Sciatic nerve (tissue), 2 donors: Measurements from ENCODE around the gene CLIC3. TPM values are rescaled to one million over a fixed set of nuclear protein-coding genes. Genes with fewer than 3 reads are reported as not detected.
A peak's percentile ranks its signal among the peaks of the same experiment; 100 is the strongest.

Experiments
- ATAC-seq: fragments of 200-7000 bp; cut with Tn5 transposase; one replicate; pipeline ENCODE4 v1.9.1; 2020; ENCODE audit warnings: mild to moderate bottlenecking, moderate library complexity
- DNase-seq: peaks from one replicate; pipeline ENCODE4 v3.0.0-alpha.2; 2020; ENCODE audit warnings: low spot score
- intact Hi-C: fragments of 100-400 bp; cut with DNase I; formaldehyde crosslinking; loops from one replicate; pipeline ENCODE4 v1.14.2; 2022
- total RNA-seq: library from RNA; stranded (reverse); fragmentation: NEBNext Ultra II Directional; extraction: Animal tissue kit (Norgen Biotek cat#: 25700); gene quantifications from one replicate; pipeline ENCODE4 v1.2.1, GENCODE V29; 2021
- donor health status: DM: no; HTN: no; CAD: no.
- donor health status: DM: no; HTN: no; CAD: no.

CLIC3 gene
- total RNA-seq, 1 donor from 2014 or later, result 11.3 TPM

GRCh38 chr9:137032858-137033257, 36.5 kb upstream of the CLIC3 start:
- intact Hi-C loops, result loop anchor here (5.0 kb wide), 1 partner anchor 236 kb away; the partner anchor contains the start of gene CCDC183
- peak; percentile 33 for ATAC-seq
- no peak for DNase-seq

DNA sequence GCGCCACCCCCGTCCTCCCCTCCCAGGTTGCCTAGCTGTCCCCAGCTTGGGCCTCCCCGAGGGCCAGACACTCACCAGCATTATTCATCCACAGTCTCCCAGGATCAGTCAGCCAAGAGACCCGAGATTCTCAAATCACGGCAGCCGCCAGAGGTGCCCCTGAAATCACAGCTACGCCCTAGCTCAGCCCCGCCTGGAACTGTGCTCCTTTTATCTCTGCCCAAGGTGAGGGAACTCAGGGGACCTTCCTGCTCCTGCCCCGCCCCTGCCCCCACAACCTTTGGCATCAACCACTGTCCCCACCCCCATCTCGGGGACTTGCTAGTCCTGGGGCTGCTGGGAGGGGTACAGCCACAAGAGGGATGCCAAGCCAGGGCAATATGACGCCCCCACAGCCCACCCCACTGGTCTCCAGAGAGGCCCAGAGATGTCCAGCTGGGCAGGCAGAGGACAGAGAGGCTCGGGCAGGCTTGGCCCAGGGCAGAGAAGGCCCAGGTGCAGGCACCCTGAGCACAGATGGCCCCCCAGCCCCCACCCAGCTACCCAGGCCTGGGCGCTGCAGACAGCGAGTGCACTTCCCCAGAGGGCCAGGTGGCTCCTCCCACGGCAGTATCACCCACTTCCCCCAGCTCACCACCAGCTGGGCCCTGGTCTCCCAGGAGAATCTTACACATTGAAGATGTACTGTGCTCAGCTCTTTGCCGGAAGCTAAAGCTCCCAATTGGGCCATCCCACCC, 35.7 kb upstream of the CLIC3 start, which contains the start of gene FUT7:
FUT7 (minus strand) TSS at position 185 of the 737 bp plus-strand sequence; CDS start at position 88, 97 bp downstream.
- intact Hi-C loops, result loop anchor here (5.0 kb wide), 1 partner anchor 235 kb away; the partner anchor contains the start of gene CCDC183
- ATAC-seq, result no peak
- no peak for DNase-seq

DNA sequence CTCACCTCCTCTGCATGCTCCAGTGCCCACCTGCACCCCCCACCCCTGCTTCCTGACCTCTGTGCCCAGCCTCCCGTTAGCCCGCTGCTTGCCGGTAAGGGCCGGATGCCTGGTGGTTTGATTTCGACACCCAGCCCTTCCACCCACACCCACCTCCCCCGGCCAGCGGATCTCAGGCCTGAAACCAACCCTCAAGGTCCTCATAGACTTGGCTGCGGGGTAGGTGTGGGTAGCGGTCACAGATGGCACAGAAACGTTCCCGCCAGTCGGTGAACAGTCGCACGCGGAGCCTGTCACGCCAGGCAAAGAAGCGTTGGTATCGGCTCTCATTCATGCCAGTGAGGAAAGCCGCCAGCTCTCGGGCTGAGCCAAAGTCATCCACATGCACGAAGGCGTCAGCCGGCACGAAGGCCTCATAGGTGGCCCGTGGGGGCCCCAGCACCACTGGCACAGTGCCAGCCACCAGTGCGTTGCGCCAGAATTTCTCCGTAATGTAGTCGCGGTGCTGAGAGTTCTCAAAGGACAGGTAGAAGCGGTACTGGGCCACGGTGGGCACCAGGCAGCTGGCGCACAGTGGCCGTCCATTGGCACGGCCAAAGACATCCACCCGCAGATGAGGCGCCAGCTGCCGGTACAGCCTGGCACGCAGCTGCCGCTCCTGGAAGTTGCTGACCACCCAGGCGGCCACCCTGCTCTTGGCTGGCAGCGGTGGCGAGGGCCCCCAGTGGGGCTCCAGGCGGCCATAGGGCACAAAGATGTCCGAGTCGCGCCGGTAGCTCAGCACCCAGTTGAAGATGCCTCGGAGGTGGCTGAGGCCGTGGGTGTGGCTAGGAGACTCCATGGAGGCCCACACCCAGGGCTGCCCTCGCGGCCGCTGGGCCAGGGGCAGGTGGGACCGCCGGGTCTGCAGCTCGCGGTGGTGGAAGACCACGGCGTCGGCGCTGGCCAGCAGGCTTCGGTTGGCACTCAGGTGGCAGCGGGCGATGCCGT, 34.5 kb upstream of the CLIC3 start:
- intact Hi-C loops, result loop anchor here (5.0 kb wide), 1 partner anchor 234 kb away; the partner anchor contains the start of gene CCDC183
- no peak for ATAC-seq

GRCh38 chr9:137030006-137030405, 33.6 kb upstream of the CLIC3 start:
- DNase-seq, result no peak
- intact Hi-C loops, result loop anchor here (5.0 kb wide), 1 partner anchor 233 kb away; the partner anchor contains the start of gene CCDC183
- ATAC-seq, result no peak

More for the DNA sequence above, 34.5 kb upstream of the CLIC3 start:
- DNase-seq, result no peak

DNA sequence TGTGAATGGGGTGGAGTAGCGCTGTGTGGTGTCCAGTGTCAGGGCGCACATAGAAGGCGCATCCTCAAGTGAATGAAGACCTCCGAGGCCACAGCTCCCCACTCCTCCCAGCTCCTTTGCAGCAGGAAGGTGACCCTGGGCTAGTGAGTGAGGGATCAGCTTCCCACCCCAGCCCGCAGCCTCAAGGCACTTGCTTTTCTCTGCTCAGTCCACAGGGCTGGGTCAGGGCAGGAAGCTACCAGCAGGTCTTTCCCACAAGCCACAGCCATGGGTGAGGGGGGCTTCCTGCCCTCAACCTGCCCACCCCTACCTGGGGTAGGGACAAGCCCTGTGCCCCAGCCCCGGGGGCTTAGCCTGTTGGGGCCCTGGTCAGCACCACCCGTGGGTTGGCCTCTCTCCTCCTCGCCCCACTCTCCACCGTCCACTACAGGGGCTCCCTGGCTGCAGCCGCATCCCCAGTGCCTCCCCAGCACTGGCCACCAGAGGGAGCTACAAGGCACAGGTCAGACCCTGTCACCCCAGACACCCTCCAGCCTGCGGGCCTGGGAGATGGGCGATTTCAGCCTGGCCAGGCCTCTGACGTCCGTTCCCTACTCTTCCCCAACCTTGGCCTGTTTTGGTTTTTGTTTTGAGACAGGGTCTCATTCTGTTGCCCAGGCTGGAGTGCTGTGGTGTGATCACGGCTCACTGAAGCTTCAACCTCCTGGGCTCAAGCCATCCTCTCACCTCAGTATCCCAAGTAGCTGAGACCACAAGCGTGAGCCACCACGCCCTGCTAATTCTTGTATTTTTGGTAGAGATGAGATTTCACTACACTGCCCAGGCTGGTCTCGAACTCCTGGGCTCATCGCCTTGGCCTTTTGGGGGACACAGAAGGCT, 32.9 kb upstream of the CLIC3 start:
- ATAC-seq (peak; percentile 65), DNase-seq (peak; percentile 89)
- intact Hi-C loops, result loop anchor here (10.0 kb wide), 1 partner anchor 184 kb away; the partner anchor contains the start of genes AJM1 and PHPT1

DNA sequence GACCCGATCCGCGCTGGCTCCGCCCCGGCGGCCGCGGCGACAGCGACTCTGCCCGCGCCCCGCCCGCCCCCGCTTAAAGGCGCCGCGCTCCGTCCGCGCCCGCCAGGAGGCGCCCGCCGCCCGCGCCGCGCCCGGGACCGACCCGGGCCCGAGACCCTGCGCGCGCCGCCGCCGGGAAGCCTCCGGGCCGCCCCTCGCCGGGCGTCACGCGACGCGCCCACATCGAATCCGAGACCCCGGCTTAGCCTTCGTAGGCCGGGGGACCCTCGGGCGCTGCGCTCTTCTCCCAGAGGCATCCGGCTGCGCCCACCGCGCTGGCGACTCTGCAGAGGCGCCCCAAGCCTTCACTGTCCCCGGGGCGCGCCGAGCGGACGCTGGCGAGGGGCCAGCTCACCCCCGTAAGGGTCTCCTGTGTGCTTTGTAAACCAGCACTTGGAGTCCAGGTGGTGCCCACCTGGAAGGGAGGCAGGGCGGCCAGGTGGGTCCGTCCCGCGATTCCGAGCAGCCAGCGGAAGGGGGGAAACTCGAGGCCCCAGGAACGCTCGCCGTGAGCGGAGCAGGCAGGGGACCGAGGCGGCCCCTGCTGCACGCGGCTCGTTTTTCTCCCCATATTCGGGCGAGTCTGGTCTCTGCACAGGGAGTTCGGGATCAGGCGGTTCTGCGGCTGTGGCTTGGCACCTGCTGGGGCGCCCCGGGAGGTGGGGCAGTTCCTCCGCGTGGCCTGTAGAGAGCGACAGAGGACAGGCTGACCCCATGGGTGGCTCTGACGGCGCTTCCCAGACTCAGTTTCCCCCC, 32.1 kb upstream of the CLIC3 start:
- peak; percentile 27 for ATAC-seq
- peak; percentile 78 for DNase-seq
- intact Hi-C loops, result loop anchor here (10.0 kb wide), 1 partner anchor 184 kb away; the partner anchor contains the start of genes AJM1 and PHPT1

DNA sequence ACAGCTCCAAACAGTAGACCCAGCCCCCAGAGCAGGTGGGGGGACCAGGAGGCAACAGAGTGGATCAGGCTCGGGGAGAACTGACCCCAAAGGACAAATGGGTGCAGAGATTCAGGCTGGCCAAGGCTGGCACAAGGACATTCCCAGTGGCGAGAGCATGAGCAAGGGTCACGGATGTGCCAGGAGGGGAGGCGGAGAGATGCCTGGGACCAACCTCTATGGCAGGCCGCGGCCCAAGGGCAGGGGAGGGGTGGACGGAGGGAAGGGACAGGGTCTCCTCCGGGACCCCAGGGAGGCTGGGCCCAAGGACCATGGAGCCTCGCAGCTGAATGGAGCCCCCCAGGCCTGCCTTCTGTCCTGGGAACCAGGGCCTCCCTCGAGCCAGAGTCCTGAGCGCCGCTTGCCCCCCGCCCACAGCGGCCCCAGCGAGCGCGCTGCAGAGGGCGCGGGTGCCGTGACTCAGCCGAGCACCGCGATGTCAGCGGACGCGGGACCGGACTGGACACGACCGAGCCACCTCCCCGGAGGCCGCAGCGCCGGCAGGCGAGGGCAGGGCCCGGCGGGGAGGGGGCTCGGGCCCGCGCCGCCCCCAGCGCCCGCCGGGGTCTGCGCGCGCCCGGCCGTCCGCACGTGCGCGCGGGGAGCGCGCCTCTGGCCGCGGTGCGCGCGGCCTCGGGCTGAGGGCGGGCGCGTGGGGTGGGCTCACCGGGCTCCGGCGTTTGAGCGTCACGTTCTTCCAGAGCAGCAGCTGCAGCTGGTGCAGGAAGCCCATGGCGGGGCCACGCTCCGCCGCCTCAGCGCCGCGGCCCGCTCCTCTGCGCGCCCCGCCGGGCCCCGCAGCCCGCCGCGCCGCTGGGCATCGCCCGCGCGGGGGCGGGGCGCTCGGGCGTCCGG, 31.2 kb upstream of the CLIC3 start, which contains the start of gene ABCA2:
ABCA2 (minus strand) TSS at position 869 of the 894 bp plus-strand sequence; CDS start at position 772, 97 bp downstream.
- no peak for ATAC-seq
- no peak for DNase-seq
- intact Hi-C loops, result loop anchor here (10.0 kb wide), 1 partner anchor 183 kb away; the partner anchor contains the start of genes AJM1 and PHPT1

DNA sequence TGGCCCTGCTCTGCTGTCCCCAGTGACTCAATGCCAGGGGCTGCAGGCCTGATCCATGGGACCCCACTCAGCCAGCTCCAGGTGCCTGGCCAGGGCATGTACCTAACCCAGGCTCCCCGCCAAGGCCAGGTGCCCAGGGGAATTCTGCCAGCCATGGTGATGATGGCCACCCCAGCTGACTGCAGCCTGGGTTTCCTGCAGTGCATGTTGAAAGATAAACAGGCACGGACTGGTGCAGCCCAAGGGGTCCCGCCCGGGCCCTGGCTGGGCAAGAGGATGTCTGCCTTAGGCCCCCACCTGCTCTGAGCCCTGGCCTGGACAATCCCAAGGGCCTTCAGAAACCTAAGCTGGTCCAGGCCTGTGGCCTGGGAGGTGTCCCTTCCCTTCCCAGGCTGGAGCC, 30.5 kb upstream of the CLIC3 start:
- ATAC-seq (no peak), DNase-seq (no peak)
- intact Hi-C loops, result loop anchor here (10.0 kb wide), 1 partner anchor 182 kb away; the partner anchor contains the start of genes AJM1 and PHPT1

DNA sequence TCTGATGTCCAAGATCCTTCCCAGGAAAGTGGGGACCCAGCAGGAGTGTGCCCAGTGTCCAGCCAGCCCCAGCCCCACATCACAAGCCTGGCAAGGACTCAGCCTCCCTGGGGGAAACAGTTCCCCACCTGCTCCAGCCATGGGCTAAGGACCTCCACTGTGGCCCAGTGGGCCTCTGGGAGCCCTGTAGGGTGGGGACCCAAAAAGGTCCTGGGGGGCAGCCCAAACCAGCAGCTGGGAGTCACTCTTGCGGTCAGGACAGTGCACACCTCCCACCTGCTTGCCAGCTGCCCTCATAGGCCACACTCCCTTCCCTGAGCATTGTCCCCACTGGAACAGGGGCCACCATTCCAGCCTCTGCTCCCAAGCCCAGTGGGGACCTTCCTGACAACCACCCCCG, 30.0 kb upstream of the CLIC3 start:
- DNase-seq, result no peak
- no peak for ATAC-seq
- intact Hi-C loops, result loop anchor here (10.0 kb wide), 1 partner anchor 182 kb away; the partner anchor contains the start of genes AJM1 and PHPT1

DNA sequence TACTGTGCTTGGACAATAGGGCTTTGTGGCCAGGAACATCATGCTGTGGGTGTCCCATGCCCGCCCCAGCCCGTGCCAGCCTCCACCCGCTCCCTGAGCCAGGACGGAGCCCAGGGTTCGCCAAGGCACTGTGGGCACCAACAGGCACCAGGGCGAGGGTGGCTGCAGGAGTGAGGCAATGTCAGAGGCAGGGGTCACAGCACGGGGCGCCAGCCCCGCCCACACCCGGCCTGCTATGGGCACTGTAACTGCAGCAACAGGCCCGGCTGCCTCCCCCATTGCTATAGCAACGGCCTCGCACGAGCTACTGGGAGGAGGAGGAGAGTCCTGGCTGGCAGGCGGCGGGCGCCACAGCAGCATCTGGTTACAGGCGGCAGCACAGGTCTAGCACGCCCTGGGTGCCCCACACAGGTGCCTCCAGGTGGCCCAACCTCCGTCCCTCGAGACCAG, 29.2 kb upstream of the CLIC3 start:
- intact Hi-C loops, result loop anchor here (10.0 kb wide), 1 partner anchor 181 kb away; the partner anchor contains the start of genes AJM1 and PHPT1
- peak; percentile 53 for ATAC-seq
- peak; percentile 89 for DNase-seq

DNA sequence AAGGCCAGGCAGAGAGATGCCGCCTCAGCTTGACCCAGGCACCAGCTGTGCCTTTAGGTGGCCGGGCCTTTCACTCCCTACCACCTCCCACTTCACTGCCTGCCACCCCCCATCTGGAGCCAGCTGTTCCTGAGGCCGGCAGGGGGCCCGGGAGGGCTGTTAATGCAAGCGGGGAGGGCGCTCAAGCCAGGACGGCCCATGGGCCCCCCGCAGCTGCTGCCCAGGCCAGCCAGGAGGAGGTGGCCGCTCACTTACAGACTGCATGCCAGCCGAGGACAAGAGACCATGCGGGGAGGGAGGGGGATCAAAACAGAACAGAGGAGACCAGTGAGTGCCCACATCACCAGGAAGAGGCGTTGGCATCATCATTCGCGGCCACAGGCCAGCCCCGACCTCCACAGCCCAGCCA, 27.2 kb upstream of the CLIC3 start:
- ATAC-seq, result no peak
- DNase-seq, result no peak
- intact Hi-C loops, result loop anchor here (10.0 kb wide), 1 partner anchor 179 kb away; the partner anchor contains the start of genes AJM1 and PHPT1

GRCh38 chr9:137023157-137023556, 26.8 kb upstream of the CLIC3 start:
- intact Hi-C loops, result loop anchor here (10.0 kb wide), 1 partner anchor 178 kb away; the partner anchor contains the start of genes AJM1 and PHPT1
- peak; percentile 1 for ATAC-seq
- no peak for DNase-seq

GRCh38 chr9:137022662-137023008, 26.3 kb upstream of the CLIC3 start:
- intact Hi-C loops, result loop anchor here (10.0 kb wide), 1 partner anchor 178 kb away; the partner anchor contains the start of genes AJM1 and PHPT1
- DNase-seq, result no peak
- no peak for ATAC-seq

DNA sequence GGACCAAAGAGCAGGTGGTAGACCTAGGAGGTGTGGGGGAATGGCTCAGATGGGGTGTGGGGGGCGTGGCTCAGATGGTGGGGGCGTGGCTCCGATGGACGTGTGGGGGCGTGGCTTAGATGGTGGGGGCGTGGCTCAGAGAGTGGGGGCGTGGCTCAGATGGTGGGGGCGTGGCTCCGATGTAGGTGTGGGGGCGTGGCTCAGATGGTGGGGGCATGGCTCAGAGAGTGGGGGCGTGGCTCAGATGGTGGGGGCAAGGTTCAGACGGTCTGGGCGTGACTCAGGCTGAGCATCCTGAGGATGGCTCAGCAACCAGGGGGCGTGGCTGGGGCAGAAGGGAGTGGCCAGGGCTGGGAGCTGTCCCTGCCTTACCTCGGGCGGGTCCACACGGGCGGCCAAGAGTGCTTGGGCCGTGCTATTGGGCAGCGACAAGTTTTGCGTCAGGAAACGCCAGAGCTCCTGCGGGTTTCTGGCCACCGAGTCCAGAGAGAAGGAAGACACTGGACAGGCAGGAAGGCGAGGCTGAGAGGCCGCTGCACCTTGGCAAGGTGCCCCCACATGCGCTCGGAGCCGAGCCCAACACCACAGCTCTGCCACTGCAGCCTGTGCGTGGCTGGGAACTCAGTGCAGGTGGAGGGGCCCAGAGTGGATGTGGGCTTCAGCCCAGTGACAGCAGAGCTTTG, 25.8 kb upstream of the CLIC3 start:
- DNase-seq (peak; percentile 81), ATAC-seq (peak; percentile 58)
- intact Hi-C loops, result loop anchor here (10.0 kb wide), 1 partner anchor 177 kb away; the partner anchor contains the start of genes AJM1 and PHPT1

GRCh38 chr9:137021568-137021978, 25.2 kb upstream of the CLIC3 start:
- ATAC-seq (no peak), DNase-seq (no peak)
- intact Hi-C loops, result loop anchor here (10.0 kb wide), 1 partner anchor 177 kb away; the partner anchor contains the start of genes AJM1 and PHPT1
